Panc1 (cell line): Measurements from ENCODE around the gene SPRED3. TPM values are rescaled to one million over a fixed set of nuclear protein-coding genes. Genes with fewer than 3 reads are reported as not detected.

Source experiments
- ATAC-seq: fragments of 200-7000 bp; cut with Tn5 transposase; 2 replicates; pipeline ENCODE4 v1.9.1; 2020; ENCODE audit warnings: mild to moderate bottlenecking, moderate library complexity
- BruUV-seq: library from RNA; stranded (reverse); fragments of 400-500 nt; replicated peaks from 2 replicates; lab custom pipeline; 2021; lab: Mats Ljungman, UMichigan
- CTCF ChIA-PET: fragments of 300-600 bp; sonication (Branson Sonifier 250); formaldehyde crosslinking; loops from one replicate; lab custom pipeline; 2022; ENCODE audit warnings: antibody characterized with exemption; lab: Charles Lee
- POLR2A ChIA-PET: fragments of 300-600 bp; sonication (Branson Sonifier 250); formaldehyde crosslinking; loops from one replicate; lab custom pipeline; 2022; ENCODE audit warnings: antibody characterized with exemption; lab: Charles Lee
- DNase-seq: peaks from one replicate; pipeline ENCODE4 v3.0.0-alpha.2; 2010; ENCODE audit warnings: low read depth, low spot score
- H3K27ac ChIP-seq: 2 replicates; pipeline ENCODE4 v1.5.1; 2011; ENCODE audit warnings: mild to moderate bottlenecking, low read length, inconsistent platforms
- H3K27me3 ChIP-seq: fragments of 200-500 bp; sonication (Bioruptor generic); 2 replicates; pipeline ENCODE4 v1.6.0; 2014; ENCODE audit warnings: low read length, inconsistent platforms; ENCODE audit not compliant: control insufficient read depth, insufficient read depth
- H3K36me3 ChIP-seq: fragments of 200-500 bp; sonication (Bioruptor generic); 2 replicates; pipeline ENCODE4 v1.5.1; 2014; ENCODE audit warnings: inconsistent platforms, mild to moderate bottlenecking, low read length, moderate library complexity; ENCODE audit not compliant: control insufficient read depth, insufficient read depth
- H3K4me1 ChIP-seq: 2 replicates; pipeline ENCODE4 v1.5.1; 2011; ENCODE audit warnings: inconsistent platforms, mild to moderate bottlenecking, low read length, moderate library complexity; ENCODE audit not compliant: control insufficient read depth, insufficient read depth
- H3K4me3 ChIP-seq, 2 experiments: 2 replicates each; pipeline ENCODE4 v1.5.1; 2011 to 2012; ENCODE audit warnings: low read depth in 2 of 2, low read length in 2 of 2, mild to moderate bottlenecking in 2 of 2, inconsistent platforms in 1 of 2, moderate library complexity in 1 of 2
- H3K9me3 ChIP-seq: fragments of 200-500 bp; sonication (Bioruptor generic); 2 replicates; pipeline ENCODE4 v1.5.1; 2014; ENCODE audit warnings: low read depth, mild to moderate bottlenecking, inconsistent platforms, low read length, moderate library complexity; ENCODE audit not compliant: control insufficient read depth, insufficient read depth
- POLR2AphosphoS5 ChIP-seq: IDR thresholded peaks from 2 replicates; pipeline ENCODE4 v1.6.1; 2012; ENCODE audit warnings: mild to moderate bottlenecking, low read depth, low read length, moderate library complexity
- SIN3A ChIP-seq: IDR thresholded peaks from 2 replicates; pipeline ENCODE4 v1.6.1; 2012; ENCODE audit warnings: low read depth, mild to moderate bottlenecking, low read length, moderate library complexity, borderline replicate concordance; ENCODE audit not compliant: insufficient read depth
- TCF7L2 ChIP-seq: IDR thresholded peaks from 2 replicates; pipeline ENCODE4 v1.6.1; 2011; ENCODE audit warnings: mild to moderate bottlenecking, low read depth, low read length, inconsistent platforms
- in situ Hi-C: cut with HindIII; loops from 2 replicates; pipeline ENCODE4 v1.10.0; 2016; ENCODE audit warnings: low sequenced_read_pairs, low pct_unique_long_range_greater_than_20kb
- intact Hi-C: fragments of 100-400 bp; cut with micrococcal nuclease; formaldehyde crosslinking; loops from one replicate; pipeline ENCODE4 v1.10.0; 2022; ENCODE audit not compliant: unreplicated experiment
- total RNA-seq: library from RNA; stranded (reverse); gene quantifications from one replicate; pipeline ENCODE4 v1.2.1, GENCODE V29; 2021; ENCODE audit not compliant: unreplicated experiment
- TF ChIP-seq, protein P1 (sequence below): fragments of 450-650 bp; IDR thresholded peaks from 2 replicates; pipeline ENCODE4 v1.5.1; 2017; ENCODE audit warnings: mild to moderate bottlenecking
- TF ChIP-seq, protein P2 (sequence below), 2 experiments: IDR thresholded peaks; 2 replicates each; pipeline ENCODE4 v1.6.1; 2011 to 2012; ENCODE audit warnings: low read depth in 2 of 2, control low read depth in 1 of 2, low read length in 1 of 2, mild to moderate bottlenecking in 1 of 2, moderate library complexity in 1 of 2; ENCODE audit not compliant: insufficient read depth in 1 of 2

Gene SPRED3
- total RNA-seq, 1 experiment from 2014 or later = 3.8 TPM

DNA sequence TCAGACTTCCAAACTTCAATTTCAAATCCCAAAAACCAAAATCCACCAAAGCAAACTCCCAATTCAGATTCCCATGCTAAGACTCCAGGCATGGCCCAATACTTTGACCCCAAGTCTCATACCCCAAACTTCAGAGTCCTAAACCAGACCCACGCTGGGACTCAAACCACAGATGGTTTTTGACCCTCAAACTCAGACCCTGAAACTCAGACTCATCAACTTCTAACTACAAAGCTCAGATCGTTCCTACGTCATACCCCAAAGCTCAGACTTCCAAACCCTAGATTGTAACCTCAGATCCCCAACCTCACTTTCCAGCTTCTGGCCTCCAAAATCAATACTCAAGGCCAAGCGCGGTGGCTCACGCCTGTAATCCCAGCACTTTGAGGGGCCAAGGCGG, 56.9 kb downstream of the SPRED3 start:
- no peak overlapping the region for H3K27ac ChIP-seq
- POLR2A ChIA-PET = no interaction called here
- TF ChIP-seq, protein P1, sequence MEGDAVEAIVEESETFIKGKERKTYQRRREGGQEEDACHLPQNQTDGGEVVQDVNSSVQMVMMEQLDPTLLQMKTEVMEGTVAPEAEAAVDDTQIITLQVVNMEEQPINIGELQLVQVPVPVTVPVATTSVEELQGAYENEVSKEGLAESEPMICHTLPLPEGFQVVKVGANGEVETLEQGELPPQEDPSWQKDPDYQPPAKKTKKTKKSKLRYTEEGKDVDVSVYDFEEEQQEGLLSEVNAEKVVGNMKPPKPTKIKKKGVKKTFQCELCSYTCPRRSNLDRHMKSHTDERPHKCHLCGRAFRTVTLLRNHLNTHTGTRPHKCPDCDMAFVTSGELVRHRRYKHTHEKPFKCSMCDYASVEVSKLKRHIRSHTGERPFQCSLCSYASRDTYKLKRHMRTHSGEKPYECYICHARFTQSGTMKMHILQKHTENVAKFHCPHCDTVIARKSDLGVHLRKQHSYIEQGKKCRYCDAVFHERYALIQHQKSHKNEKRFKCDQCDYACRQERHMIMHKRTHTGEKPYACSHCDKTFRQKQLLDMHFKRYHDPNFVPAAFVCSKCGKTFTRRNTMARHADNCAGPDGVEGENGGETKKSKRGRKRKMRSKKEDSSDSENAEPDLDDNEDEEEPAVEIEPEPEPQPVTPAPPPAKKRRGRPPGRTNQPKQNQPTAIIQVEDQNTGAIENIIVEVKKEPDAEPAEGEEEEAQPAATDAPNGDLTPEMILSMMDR = no peak
- TF ChIP-seq TCF7L2 (no peak), SIN3A (no peak), POLR2AphosphoS5 (no peak)
- TF ChIP-seq, protein P2, sequence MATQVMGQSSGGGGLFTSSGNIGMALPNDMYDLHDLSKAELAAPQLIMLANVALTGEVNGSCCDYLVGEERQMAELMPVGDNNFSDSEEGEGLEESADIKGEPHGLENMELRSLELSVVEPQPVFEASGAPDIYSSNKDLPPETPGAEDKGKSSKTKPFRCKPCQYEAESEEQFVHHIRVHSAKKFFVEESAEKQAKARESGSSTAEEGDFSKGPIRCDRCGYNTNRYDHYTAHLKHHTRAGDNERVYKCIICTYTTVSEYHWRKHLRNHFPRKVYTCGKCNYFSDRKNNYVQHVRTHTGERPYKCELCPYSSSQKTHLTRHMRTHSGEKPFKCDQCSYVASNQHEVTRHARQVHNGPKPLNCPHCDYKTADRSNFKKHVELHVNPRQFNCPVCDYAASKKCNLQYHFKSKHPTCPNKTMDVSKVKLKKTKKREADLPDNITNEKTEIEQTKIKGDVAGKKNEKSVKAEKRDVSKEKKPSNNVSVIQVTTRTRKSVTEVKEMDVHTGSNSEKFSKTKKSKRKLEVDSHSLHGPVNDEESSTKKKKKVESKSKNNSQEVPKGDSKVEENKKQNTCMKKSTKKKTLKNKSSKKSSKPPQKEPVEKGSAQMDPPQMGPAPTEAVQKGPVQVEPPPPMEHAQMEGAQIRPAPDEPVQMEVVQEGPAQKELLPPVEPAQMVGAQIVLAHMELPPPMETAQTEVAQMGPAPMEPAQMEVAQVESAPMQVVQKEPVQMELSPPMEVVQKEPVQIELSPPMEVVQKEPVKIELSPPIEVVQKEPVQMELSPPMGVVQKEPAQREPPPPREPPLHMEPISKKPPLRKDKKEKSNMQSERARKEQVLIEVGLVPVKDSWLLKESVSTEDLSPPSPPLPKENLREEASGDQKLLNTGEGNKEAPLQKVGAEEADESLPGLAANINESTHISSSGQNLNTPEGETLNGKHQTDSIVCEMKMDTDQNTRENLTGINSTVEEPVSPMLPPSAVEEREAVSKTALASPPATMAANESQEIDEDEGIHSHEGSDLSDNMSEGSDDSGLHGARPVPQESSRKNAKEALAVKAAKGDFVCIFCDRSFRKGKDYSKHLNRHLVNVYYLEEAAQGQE (IDR thresholded peaks at IDR 0.05; ENCODE audit: insufficient read depth in 1 of 2, low read depth in 2 of 2, low read length in 1 of 2) = no peak
- in situ Hi-C loops (no loop called here), intact Hi-C loops (no loop called here)
- H3K9me3 ChIP-seq = no peaks in the 10 kb centered on the region
- H3K36me3 ChIP-seq = no peaks in the 10 kb centered on the region
- CTCF ChIA-PET = no interaction called here
- DNase-seq = no peak
- no TSS peak for BruUV-seq
- no peaks in the 10 kb centered on the region for H3K4me1 ChIP-seq
- no peaks in the 10 kb centered on the region for H3K27me3 ChIP-seq
- ATAC-seq = no peak
- no peak overlapping the region for H3K4me3 ChIP-seq

DNA sequence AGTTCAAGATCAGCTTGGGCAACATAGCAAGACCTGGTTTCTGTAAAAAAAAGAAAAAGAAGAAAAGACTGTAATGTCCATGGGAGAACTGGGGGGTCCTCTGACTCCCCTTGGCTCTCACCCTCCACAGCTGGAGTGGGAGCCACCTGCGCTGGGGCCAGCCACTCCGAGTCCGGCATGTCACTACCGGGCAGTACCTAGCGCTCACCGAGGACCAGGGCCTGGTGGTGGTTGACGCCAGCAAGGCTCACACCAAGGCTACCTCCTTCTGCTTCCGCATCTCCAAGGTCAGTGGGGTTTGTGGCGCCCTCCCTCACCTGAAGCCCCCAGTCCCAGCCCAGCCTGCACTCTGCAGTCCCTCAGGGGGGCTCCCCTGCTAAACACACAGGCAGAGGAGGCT, 59.7 kb downstream of the SPRED3 start:
- Histone ChIP-seq H3K4me1 (no peaks in the 10 kb centered on the region), H3K36me3 (no peaks in the 10 kb centered on the region), H3K9me3 (no peaks in the 10 kb centered on the region), H3K27ac (no peak overlapping the region), H3K4me3 (no peak overlapping the region), H3K27me3 (no peaks in the 10 kb centered on the region)
- BruUV-seq = no TSS peak
- ChIA-PET POLR2A (interaction anchor here (0.5 kb wide), 1 partner anchor 33 kb away, joined by 7 read pairs; no protein-coding TSS in a partner anchor), CTCF (interaction anchor here (0.7 kb wide), 1 partner anchor 313 kb away, joined by 3 read pairs; no protein-coding TSS in a partner anchor)
- in situ Hi-C loops (no loop called here), intact Hi-C loops (no loop called here)
- DNase-seq (no peak), ATAC-seq (no peak)
- TF ChIP-seq, protein P2 (IDR thresholded peaks at IDR 0.05; ENCODE audit: insufficient read depth in 1 of 2, low read depth in 2 of 2, low read length in 1 of 2) = no peak
- TF ChIP-seq, protein P1 = no peak
- TF ChIP-seq SIN3A = no peak
- TF ChIP-seq POLR2AphosphoS5 = no peak
- no peak for TF ChIP-seq TCF7L2

Other genes starting within 250 kb of the SPRED3 start
- 7.5 TPM for gene DPF1, start 164.5 kb upstream of the SPRED3 start, total RNA-seq
- 356 TPM for gene PPP1R14A, start 132.3 kb upstream of the SPRED3 start, total RNA-seq
- gene SPINT2, start 124.1 kb upstream of the SPRED3 start, total RNA-seq = 1,006 TPM
- gene C19orf33, start 84.4 kb upstream of the SPRED3 start, total RNA-seq = 201 TPM
- gene YIF1B, start 72.8 kb upstream of the SPRED3 start, total RNA-seq = 143 TPM
- 17.2 TPM for gene KCNK6, start 68.9 kb upstream of the SPRED3 start, total RNA-seq
- 8.9 TPM for gene CATSPERG, start 52.9 kb upstream of the SPRED3 start, total RNA-seq
- 388 TPM for gene PSMD8, start 14.1 kb upstream of the SPRED3 start, total RNA-seq
- gene GGN, start 663 bp upstream of the SPRED3 start, total RNA-seq = 1.4 TPM
- 24.7 TPM for gene FAM98C, start 14.4 kb downstream of the SPRED3 start, total RNA-seq
- not detected for gene RASGRP4, start 37.5 kb downstream of the SPRED3 start, total RNA-seq
- 34.2 TPM for gene RYR1, start 45.0 kb downstream of the SPRED3 start, total RNA-seq
- gene MAP4K1, start 229.3 kb downstream of the SPRED3 start, total RNA-seq = 11.1 TPM
- gene EIF3K, start 230.5 kb downstream of the SPRED3 start, total RNA-seq = 2,011 TPM